GM18868 (cell line): Measurements from ENCODE around the gene OSGEP.

ENCODE experiments used
- ATAC-seq: cut with Tn5 transposase; IDR thresholded peaks from one replicate; pipeline ENCODE4 v1.9.1; 2021; ENCODE audit warnings: mild to moderate bottlenecking, moderate library complexity; ENCODE audit not compliant: unreplicated experiment

Gene OSGEP

DNA sequence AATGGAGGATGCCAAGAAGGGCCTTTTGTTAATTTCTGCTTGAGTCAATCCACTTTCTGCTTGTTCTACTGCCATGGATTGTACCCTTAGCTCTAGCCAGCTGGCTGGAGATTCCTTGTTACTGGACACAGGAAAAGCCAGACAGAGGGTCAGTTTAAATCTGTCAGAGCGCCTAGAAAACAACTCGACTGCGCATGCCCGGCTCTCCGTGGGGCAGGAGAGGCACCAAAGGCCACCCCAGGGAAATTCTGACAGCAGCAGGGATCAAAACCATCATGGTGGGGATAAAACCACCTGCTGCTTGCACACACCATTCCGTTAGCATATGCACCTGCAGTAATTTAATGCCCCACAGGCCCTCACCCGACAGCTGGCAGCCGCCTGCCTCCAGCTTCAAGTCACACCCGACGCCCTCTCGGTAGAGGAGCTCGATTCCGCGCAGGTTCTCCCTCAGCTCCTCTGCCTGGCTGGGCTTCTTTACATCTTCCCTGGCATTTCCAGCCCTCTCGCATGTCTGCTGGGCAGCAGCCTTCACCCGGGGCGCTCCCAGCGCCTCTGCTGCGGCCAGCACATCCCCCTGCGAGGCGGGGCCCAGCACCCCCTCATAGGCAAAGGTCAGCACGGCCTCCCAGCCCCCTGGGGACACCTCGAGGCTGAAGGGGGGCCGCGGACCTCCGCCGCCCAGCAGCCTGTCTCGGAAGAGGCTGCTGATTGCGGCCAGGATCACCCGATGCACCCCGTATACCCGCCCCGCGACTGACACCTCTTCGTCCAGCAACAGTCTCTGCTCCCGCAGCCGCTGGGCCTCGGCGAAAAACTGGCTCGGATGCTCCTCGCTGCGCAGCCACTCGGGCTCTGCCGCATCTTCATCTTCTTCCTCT, 19.7 kb downstream of the OSGEP start:
- no peak for ATAC-seq

DNA sequence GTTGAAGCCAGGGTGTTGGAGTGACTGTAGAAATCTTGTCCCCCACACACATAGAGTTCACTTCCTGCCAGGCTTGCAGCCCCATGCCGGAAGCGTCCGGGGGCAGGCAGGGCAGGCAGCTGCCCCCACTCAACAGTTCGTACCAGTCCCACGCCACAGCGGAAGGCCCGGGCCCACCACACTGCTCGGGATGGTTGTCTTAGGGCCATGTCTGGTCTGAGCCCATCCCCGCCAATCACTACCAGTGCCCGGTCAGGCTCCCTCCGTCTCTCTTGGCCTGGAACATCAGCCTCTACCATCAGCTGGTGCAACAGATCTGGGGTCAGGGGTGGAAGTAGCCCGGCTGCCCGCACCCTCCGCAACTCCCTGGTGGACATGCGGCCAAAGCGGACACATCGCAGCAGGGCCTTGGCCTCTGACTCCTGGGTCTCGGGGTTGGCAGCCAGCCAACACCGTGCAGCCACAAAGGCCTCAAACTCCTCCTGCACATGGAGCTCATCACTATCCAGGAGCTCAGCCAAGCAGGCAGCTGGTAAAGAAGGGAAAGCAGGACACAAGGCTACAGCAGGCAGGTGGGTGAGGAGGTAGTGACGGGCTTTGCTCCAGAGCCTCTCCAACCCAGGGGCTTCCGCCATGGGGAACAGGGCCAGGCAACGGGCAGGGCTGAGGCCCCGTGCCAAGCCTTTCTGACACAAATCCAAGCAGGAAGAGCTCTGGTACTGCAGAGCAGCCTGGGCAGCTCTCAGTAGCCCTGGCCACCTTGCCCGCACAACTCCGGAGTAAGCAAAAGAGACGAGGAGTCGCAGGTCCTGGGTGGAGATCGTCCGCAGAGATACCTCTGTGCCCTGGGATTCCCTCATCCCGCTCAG, 24.6 kb downstream of the OSGEP start:
- no peak for ATAC-seq

DNA sequence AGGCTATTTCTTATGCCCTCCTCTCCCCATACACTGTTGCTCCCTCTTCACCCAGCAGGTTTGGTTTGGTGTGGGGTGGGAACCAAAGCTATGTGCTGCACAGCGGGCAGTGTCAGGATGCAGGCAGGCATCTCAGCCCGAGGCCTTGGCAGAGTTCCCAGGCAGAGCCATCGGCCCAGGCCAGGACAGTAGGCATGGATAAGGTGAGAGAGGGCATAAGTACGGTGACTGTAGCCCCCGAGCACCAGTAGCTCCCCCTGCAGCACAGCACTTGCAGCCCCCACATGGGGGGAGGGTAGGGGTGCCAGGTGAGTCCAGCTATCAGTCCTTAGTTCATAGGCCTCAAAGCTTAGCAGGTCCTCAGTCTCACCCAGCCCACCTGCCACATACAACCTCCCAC, 25.8 kb downstream of the OSGEP start:
- no peak for ATAC-seq

DNA sequence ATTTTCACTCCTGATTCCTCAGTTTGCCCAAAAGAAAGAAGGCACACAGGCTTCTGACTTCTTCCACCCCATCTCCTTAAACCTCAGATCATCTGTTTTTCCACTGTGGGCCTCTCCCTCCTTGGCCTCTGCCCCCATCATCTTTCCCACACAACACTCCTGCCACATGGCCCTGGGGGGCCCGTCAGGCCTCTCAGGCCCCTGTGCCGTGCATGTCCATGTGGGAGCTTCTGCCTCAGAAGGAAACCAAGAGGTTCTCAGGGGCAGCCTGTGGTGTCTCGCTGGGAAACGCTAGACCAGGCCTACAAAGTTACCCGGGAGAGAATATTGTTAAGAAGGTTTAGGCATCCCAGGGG, 26.6 kb downstream of the OSGEP start:
- peak; percentile 37 for ATAC-seq

DNA sequence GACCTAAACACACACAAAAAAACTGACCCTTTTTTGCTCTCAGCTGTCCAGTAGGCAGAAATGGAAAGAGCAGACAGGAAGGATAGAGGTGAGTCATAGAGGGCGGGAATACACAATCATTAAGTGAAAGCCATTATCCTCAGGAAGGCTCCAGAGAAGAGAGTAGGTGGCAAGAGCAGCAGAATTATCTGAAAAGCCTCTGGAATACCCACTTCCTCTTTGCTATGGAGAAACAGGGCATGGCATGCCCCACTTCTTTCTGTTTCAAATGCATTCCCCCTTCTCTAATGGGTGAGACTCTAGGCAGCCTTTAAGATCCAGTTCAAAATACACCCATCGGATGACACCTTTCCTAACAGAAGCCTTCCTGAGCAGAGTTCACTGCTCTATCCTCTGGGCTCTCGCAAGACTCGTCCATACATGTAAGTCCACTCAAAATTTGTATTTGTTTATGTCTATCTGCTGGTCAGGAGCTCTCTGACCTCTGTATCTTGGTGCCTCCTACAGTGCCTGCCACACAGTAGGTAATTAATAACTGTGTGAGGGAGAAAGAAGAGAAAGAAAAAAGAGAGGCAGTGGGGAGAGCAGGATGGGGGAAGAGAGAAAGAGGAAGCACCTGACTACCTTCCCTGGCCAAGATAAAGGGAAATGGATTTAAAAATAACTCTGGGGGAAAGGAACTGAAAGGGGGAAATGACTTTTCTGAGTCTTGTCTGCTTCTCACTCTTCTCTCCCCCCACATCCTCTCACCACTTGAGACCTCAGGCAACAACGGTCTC, 27.2 kb downstream of the OSGEP start:
- peak; percentile 86 for ATAC-seq

DNA sequence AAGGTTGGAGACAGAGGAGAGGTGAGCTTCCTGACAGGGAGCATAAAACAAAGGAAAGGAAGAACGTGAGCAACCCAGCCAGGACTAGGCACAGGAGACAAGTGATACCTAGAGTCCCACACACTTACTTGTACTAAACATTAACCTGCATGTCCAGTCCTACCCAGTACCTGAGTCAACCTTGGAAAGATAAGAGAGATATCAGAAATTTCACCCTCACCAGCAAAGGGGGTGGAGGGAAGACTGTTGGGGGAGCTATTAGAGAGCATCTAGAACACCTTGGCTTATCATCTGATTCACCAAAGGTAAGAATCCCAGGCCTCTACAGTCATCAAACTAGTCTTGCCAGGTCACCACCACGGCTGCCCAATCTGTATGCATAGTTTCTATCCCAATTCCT, 29.8 kb downstream of the OSGEP start:
- ATAC-seq = no peak

DNA sequence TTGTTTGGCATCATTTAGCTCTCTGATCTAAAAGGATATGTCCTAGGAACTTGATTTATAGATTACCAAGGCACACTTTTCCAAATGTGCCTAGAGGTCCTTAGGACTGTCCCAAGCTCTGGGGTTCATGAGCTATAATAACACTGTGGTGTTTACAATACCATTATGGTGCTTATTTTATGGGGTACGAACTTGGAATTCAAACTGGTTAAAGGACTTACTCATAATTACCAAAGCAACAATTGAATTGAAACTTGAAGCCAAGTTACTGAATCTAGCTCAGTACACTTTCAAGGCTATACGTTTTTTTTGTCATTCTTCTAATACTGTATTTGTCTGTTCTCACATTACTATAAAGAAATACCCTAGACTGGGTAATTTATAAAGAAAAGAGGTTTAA, 31.7 kb downstream of the OSGEP start:
- ATAC-seq = no peak

DNA sequence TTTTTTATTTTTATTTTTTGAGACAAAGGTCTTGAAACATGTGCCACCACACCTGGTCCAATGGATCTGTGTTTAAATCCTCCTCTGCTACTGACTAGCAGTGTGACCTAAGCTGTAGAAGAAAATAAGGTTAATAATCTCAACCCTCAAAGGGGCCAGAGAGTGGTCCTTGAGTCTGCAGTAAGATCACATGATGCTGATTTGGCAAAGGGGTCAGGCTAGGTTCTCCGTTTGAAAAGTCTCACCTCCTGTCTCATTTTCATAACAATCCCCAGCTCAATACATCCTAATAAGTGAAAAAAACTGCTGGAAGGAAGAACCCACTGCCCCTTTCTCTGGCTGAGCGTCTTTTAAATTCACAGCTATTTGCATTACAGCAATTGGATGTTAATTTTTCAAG, 33.3 kb downstream of the OSGEP start:
- ATAC-seq = no peak

DNA sequence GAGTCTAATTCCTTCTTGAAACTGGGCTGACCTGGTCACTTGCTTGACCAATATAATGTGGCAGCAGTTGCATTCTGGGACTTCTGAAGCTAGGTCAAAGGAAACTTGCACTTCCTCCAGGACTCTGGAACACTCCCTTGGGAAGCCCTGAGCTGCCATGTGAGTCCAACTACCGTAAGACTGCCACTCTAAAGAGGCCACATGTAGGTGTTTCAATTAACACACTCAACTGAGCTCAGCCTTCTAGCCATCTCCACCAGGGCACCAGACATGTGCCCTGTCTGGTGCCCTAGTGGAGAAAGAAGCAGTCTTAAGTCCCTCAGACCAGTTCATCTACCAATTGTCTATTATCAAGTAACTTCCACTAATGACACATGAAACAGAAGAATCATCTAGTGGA, 35.2 kb downstream of the OSGEP start:
- ATAC-seq = no peak

DNA sequence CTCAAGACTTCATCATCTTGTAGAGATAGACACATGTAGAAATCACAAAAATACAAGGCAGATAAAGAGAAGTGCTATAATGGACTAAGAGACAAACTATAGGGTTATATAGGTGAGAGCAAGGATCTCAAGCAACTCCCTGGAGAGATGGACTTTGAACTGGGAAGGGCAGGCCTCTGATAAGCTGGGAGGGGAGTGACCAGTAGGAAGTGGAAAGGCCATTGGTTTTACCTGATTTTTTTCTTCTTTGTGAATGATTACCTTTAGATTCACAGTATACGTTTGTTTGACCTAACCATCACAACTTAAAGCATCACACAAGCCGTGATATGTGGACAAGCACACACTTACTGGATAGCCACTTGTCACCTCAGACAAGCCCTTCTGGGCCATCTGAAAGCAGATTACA, 36.1 kb downstream of the OSGEP start:
- no peak for ATAC-seq

DNA sequence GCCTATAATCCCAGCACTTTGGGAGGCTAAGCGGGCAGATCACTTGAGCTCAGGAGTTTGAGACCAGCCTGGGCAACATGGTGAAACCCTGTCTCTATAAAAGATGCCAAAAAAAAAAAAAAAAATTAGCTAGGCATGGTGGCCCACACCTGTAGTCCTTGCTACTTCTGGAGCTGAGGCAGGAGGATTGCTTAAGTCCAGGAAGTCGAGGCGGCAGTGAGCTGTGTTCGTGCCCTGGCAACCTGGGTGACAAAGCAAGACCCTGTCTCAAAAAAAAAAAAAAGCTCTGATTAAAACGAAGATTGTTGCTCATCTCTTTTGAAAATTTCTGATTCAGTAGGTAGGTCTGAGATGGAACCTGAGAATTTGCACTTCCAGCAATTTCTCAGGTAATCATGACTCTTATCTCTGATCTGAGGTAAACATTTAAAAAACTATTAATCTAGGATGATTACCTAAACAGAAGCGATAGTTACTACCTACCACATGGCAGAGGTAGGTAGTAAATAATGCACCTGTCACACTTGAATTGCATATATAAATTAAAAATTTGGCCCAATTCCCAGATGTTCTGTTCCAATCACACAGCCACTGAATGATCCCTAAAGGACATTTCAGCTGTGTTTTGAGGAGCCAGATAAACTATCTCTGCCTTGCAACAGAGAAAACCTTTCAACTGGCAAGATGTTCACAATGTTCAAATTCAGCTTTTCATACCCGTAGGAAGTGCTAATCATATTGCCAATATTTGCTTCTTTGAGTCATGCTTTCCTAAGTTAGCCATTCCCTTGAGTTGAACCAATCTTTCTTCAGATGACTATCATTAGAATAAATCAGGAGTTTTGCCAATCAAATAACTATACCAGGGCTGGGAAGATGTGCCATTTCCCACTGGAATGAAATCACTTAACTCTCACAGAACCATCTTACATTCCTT, 37.1 kb downstream of the OSGEP start:
- ATAC-seq = no peak

DNA sequence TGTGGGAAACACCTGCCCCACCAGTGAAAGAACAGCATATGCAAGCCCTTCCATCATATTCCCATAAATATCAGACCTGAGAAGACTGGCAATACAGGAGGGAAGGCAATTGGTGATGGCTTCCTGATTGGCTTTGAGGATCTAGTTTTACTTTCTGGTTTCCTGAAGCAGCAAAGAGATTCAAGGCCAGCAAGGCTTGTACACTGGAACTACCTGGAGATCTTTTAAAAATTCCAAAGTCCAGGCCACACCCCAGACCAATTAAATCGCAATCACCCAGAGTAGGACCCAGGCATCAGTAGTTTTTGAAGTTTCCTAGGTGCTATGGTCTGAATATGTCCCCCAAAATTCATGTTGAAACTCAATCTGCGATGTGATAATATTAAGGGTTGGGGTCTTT, 38.4 kb downstream of the OSGEP start:
- ATAC-seq = no peak

DNA sequence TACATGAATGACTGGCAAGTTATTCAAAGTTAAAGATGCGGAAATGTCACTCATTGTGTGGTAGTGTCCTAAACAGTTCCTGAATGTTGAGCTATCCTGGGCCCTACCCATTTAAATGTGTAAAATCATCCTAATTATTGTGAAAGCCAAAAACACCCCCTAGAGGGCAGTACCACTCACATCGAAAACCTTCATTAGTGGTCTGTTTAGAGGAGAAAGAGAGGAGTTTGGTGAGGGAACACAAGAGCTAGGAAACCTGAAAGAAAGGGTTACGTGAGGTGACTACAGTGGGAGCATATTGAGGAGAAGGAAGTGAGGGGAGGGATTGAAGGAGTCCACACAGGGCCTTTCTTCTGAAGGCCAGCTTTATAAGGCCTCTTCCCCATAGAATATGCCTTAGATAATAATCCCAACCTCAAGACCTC, 38.8 kb downstream of the OSGEP start:
- ATAC-seq = peak; percentile 54

DNA sequence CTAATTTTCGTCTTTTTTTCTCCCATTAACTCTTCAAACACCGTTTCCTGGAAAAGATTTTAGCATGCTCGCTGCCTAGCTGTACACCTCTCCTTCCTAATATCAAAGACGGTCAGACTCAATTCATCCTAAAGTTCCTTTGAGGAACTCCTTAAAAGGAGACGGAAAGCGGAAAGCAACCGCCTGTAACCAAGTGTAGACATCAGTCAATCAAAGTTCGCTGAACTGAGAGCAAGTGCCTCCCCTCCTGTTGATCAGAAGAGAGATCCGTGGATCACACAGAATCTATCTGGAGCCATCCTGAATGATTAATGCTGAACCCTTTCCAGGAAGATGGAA, 40.9 kb downstream of the OSGEP start:
- ATAC-seq = peak; percentile 48

DNA sequence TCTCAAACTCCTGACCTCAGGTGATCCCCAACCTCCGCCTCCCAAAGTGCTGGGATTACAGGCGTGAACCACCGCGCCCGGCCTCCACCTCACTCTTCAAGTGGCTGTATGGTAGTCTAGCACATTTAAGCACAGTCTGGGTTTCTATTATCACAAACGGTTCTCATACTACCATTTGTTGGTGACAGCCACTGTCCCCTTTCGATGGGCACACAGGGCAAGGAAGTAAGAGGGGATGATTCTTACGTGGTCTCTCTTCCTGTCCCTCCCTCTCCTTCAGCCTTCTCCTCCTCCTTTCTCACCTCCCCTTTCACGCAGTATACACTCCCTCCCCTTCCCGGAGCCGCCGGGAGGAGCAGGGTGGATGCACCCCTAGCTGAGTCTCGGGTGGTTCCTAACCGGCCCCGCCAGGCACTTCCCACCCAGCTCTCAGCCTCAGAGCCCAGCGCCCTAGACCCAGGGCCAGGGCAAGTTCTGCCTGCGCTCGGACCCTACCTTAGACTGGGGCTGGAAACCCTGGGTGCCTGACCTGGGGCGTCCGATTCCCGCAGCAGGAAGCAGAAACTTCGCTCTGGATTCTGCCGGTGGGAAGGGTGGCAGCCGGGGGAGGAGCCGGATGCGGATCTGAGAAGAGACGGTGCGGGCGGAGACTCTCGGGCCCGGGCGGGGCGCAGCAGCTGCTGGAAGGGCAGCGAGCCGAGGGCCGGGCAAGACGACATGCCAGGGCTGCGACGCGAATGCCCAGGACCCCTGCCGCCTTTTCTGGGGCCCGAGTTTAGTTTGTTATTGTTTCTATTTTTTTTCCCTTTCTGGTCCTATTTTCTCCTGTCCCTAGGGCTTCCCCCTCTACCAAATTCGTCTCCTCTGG, 41.5 kb downstream of the OSGEP start, which contains the start of gene TEP1:
TSS of gene TEP1 (minus strand) at position 626 of the 868 bp plus-strand sequence. CDS start 5,062 bp downstream, outside the sequence.
- peak; percentile 80 for ATAC-seq

DNA sequence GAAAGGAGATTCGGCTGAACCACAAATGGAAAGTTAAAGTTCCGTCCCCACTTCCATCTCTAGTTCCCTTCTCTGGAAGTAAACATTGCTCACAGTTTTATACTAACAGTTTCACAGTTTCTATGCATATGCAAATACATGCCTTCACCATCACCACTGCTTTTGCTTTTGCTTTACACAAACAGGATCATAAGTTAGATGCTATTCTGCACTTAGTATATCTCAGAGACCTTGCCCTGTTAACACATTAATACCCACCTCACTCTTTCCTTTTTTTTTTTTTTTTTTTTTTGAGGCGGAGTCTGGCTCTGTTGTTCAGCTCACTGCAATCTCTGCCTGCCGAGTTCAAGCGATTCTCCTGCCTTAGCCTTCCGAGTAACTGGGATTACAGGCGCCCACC, 42.2 kb downstream of the OSGEP start:
- peak; percentile 34 for ATAC-seq

DNA sequence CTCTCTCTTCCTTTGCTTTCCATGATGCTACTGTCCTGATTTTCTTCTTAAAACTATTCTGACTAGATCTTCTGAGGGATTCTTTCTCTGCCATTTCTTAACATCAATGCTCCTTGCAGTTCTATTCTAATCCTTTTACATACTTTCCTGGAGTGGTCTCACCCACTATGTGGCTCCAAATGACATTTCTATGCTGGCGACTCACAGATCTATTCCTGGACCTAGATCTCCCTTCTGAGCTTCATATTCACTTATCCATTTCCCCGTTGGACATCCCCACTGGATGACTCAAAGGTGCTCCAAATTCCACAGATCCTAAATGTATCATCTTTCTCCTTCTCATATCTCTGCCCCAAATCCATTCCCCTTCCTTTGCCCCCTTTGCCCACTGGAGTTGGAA, 45.4 kb downstream of the OSGEP start:
- no peak for ATAC-seq

DNA sequence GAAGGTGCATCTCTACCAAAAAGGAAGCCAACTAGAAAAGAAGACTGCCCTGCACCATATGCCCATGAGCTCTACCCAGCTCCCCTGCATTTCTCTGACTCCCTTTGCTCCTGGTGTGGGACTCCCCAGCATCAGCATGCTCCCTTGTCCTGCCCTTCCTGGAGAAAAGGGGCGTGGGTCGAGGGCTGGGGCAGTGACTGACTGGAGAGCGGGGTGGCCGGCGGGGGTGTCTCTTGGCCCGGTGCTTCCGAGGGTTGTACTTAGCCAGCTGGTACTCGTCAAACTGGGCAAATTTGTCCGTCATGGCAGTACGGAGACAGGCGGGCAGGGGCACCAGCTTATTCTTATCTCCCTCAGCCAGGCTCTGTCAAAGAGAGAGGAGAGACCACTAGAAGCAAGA, 51.1 kb downstream of the OSGEP start:
- no peak for ATAC-seq

DNA sequence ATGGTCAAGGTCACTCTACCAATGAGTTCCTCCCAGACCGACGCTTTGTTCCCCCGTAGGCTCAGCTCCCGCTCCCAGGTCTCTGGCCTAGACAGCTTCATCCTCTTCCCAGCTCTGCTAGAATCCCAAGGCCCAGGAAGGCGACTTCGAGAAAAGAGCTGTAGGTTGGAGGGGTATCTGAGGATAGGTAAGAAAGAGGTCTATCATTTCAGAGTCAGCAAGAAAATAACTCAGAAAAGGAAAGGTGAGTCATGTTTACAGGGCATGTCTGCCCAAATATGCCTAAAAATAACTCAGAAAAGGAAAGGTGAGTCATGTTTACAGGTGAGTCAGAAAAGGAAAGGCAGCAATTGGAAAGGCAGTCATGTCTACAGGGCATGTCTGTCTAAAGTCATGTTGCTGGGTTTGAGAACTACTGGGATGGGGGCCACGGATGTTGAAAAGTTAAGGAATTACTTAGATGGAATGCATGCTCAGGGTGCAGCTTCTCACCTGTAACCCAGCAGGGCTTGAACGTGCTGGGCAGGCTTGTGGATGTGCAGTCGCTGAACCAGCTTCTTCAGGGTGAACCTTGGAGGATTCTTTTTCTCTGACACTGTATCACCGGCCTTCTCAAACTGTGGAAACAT, 53.5 kb downstream of the OSGEP start:
- ATAC-seq = no peak
